C4-2B (cell line): ENCODE data around the gene LAIR2.

Source experiments
- CTCF ChIP-seq: fragments of 450-650 bp; conservative IDR thresholded peaks from 2 replicates; pipeline ENCODE4 v1.5.1; 2017; ENCODE audit warnings: mild to moderate bottlenecking
- ZFX ChIP-seq: fragments of 450-650 bp; IDR thresholded peaks from 2 replicates; pipeline ENCODE4 v1.6.1; 2017

DNA sequence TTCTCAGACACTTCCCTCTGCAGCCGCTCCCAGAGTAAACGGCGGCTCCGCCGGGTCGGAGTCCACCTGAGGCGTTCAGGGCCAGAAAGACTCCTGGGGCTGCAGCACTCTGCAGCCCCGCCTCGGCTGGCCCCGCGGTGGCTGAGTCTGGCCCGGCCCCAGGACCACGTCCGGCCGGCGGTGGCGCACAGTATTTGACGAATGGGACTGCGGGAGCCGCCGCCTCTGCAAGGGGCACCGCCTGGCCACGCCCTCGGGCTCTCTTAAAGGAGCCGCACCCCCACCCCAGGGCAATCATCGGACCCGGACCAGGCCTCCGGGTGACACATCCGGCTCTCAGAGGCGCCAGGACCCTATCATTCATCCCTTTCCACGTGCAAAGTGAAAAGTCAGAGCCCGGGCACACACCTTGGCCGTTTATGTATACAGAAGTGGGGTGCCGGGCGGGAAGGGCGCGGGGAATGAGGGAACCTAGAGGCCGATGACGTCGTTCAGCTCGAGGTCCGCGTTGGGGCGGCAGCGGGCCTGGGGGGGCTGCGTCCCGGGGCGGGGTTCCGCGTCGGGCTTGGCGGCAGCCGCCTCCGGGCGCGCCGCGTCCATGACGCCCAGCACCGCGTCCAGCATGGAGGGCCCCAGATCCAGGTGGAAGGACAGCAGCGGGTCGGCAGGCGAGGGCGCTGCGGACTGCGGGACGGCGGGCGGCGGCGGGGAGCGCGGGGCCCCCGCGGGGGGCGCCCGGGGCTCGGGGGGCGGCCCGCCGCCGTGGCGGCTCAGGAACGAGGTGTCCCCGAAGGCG, 37.8 kb upstream of the LAIR2 start:
- no peak for TF ChIP-seq CTCF
- no peak for TF ChIP-seq ZFX
